Measurements from ENCODE around the gene ZC3H12A. TPM values are rescaled to one million over a fixed set of nuclear protein-coding genes. Genes with fewer than 3 reads are reported as not detected.
A peak's percentile ranks its signal among the peaks of the same experiment; 100 is the strongest.

The ZC3H12A gene
- total RNA-seq (2012; rRNA removed): 3.1 and 3.8 TPM in 2 replicates
- 14.2 and 15.2 TPM in 2 replicates for polyA plus RNA-seq (2012; rRNA removed)
- polyA plus RNA-seq (2012; cell fraction: cytosol; rRNA removed): 9.8 and 20.0 TPM in 2 replicates
- 51.5 and 67.1 TPM in 2 replicates for polyA plus RNA-seq (2012; cell fraction: nucleus; rRNA removed; ENCODE audit: low replicate concordance)
- percentile 60 among the genes with signal in this experiment for Bru-seq, nascent RNA
- percentile 35 among the genes with signal in this experiment for BruChase-seq, experiment 1, labeled RNA remaining after a 6-hour chase
- BruChase-seq, experiment 2, labeled RNA remaining after a 2-hour chase: percentile 34 among the genes with signal in this experiment
- long read RNA-seq, partial matches to known transcripts: 0 of 1 reads
- long read RNA-seq, other reads (novel, unspliced or antisense): 0 of 1 reads

GRCh38 chr1:37474046-37474696, at the start of gene ZC3H12A:
Gene ZC3H12A, plus strand, starts transcription at chr1:37474580. Its CDS starts 917 bp downstream, at chr1:37475497.
- Histone ChIP-seq H3K4ac (ENCODE audit: low read depth, low read length) (peak within 1 kb of the TSS; percentile 97), H3K56ac (ENCODE audit: extremely low read depth, insufficient read depth, low read length) (peak within 1 kb of the TSS; percentile 66), H3K4me1 (ENCODE audit: control insufficient read depth, insufficient read depth, low read length) (peaks cover 53% of the 10 kb centered on the region), H3K79me1 (ENCODE audit: low read depth in 1 of 2, low read length in 2 of 2) (peaks cover 12 to 65% of the 10 kb centered on the region in 2 experiments; a peak in 3 of 4 replicates), H4K8ac (ENCODE audit: low read depth in 2 of 2, low read length in 2 of 2) (peak within 1 kb of the TSS; percentile 90 to 95), H3K27me3 (ENCODE audit: control insufficient read depth, insufficient read depth, low read length) (no peaks in the 10 kb centered on the region), H4K5ac (ENCODE audit: low read depth, low read length) (peak within 1 kb of the TSS; percentile 89), H2AFZ (replicated peaks; ENCODE audit: low read length, poor library complexity) (peak within 1 kb of the TSS; percentile 99), H2BK15ac (ENCODE audit: low read depth, low read length) (peak within 1 kb of the TSS; percentile 90; the same call in 2 of the 3 replicates), H3K36me3 (ENCODE audit: control insufficient read depth, insufficient read depth, low read length) (peaks cover 19% of the 10 kb centered on the region), H2BK5ac (ENCODE audit: low read depth, low read length, poor library complexity, severe bottlenecking) (peak within 1 kb of the TSS; percentile 97), H3K27ac (ENCODE audit: insufficient read depth, low read length) (peak within 1 kb of the TSS; percentile 91), H2BK20ac (ENCODE audit: low read depth, low read length) (0 out of 2 replicates have a peak within 1 kb of the TSS, but pooled peaks have one; percentile 16), H2AK9ac (replicated peaks; ENCODE audit: low read depth, low read length, poor library complexity) (peak within 1 kb of the TSS; percentile 97), H3K23ac (ENCODE audit: low read depth, low read length) (peak within 1 kb of the TSS; percentile 98), H3K4me2 (ENCODE audit: low read depth, low read length) (peak within 1 kb of the TSS; percentile 99), H4K20me1 (ENCODE audit: insufficient read depth, low read length) (peaks cover 15% of the 10 kb centered on the region), H3K18ac (ENCODE audit: low read depth, low read length) (peak within 1 kb of the TSS; percentile 93), H2BK120ac (ENCODE audit: low read depth, low read length) (peak within 1 kb of the TSS; percentile 93), H4K91ac (ENCODE audit: insufficient read depth, low read depth, low read length) (peak within 1 kb of the TSS; percentile 94), H3K4me3 (ENCODE audit: insufficient read depth, low read depth, low read length) (peak within 1 kb of the TSS; percentile 95), H2AK5ac (ENCODE audit: low read depth, low read length) (peak within 1 kb of the TSS; percentile 100), H3K14ac (replicated peaks; ENCODE audit: low read depth, low read length) (peak within 1 kb of the TSS; percentile 97), H3K9me1 (ENCODE audit: insufficient read depth, low read length) (peaks cover 30% of the 10 kb centered on the region), H3K9me3 (ENCODE audit: control insufficient read depth, insufficient read depth, low read length) (no peaks in the 10 kb centered on the region), H3K9ac (ENCODE audit: low read depth, low read length) (peak within 1 kb of the TSS; percentile 96)
- ATAC-seq (ENCODE audit: low read depth) (peak; percentile 73), DNase-seq (peak; percentile 86)
- ChIA-PET CTCF (interaction anchor here (0.6 to 2.3 kb wide), 3 partner anchors 13 to 208 kb away, joined by 3 to 15 read pairs (median 9); no protein-coding TSS in a partner anchor), POLR2A (ENCODE audit: unreplicated experiment) (interaction anchor here (0.6 kb wide), 1 partner anchor 12 kb away, joined by 10 read pairs; no protein-coding TSS in a partner anchor)
- intact Hi-C loops (cut with micrococcal nuclease): loop anchor here (5.0 kb wide), 1 partner anchor 208 kb away; no protein-coding TSS in a partner anchor
- TF ChIP-seq CHD1 (IDR thresholded peaks at IDR 0.05; ENCODE audit: low read depth, low read length): no peak
- peak; percentile 63; the same call in 1 of the 2 replicates for TF ChIP-seq USF2 (IDR thresholded peaks at IDR 0.05; ENCODE audit: low read depth, low read length)
- no peak for TF ChIP-seq ELK1 (IDR thresholded peaks at IDR 0.05; ENCODE audit: borderline replicate concordance, low read depth, low read length)
- TF ChIP-seq POLR2A (IDR thresholded peaks at IDR 0.05; ENCODE audit: low read depth, low read length): peak; percentile 99
- TF ChIP-seq MAZ (IDR thresholded peaks at IDR 0.05; ENCODE audit: borderline replicate concordance, low read depth, low read length): peak; percentile 98
- peak; percentile 48; the same call in 1 of the 2 replicates for TF ChIP-seq MXI1 (IDR thresholded peaks at IDR 0.05; ENCODE audit: borderline replicate concordance, low read depth, low read length)
- TF ChIP-seq NFE2L2 (IDR thresholded peaks at IDR 0.05; ENCODE audit: low read depth, low read length): 0 out of 2 replicates have a peak, but pooled peaks have one; percentile 14
- TF ChIP-seq CEBPB (IDR thresholded peaks at IDR 0.05; ENCODE audit: low read depth, low read length): no peak
- WGBS, 2 experiments (ENCODE audit: extremely low coverage in 2 of 2, insufficient read length in 1 of 2): 2% methylated on average over 25 of the region's 78 CpGs; no CpG with 5 or more reads in 1 of the 2 experiments
- dilution Hi-C loops (cut with HindIII; ENCODE audit: low sequenced_read_pairs, unreplicated experiment): no loop called here
- BruUV-seq (replicated peaks): no TSS peak
- in situ Hi-C loops (cut with MboI; ENCODE audit: low sequenced_read_pairs): no loop called here

Measured in IMR-90 (cell line).